SK-MEL-5 (cell line): Measurements from ENCODE around the gene NUDT14. TPM values are rescaled to one million over a fixed set of nuclear protein-coding genes. Genes with fewer than 3 reads are reported as not detected.

ENCODE experiments used
- DNase-seq: peaks from one replicate; pipeline ENCODE4 v3.0.0-alpha.2; 2016; ENCODE audit warnings: low read depth, low spot score
- in situ Hi-C: cut with HindIII; loops from 2 replicates; pipeline ENCODE4 v1.10.0; 2016; ENCODE audit warnings: low sequenced_read_pairs, high pct_unique_total_duplicates, low pct_unique_long_range_greater_than_20kb
- polyA plus RNA-seq, 2 experiments: library from polyadenylated mRNA; depleted of rRNA; stranded (reverse); fragments of >200 nt; gene quantifications; 2 replicates each; pipeline ENCODE4 v1.2.3, GENCODE V29; 2015
- total RNA-seq: library from RNA; depleted of rRNA; stranded (reverse); fragments of >200 nt; shearing (Covaris generic); gene quantifications from 2 replicates; pipeline ENCODE4 v1.2.3, GENCODE V29; 2014; rRNA removed

Gene NUDT14
- 35.2 and 37.4 TPM in 2 replicates for total RNA-seq
- polyA plus RNA-seq (2015; cell fraction: cytosol; rRNA removed): 43.4 and 47.3 TPM in 2 replicates
- polyA plus RNA-seq (2015; cell fraction: nucleus; rRNA removed): 31.2 and 43.5 TPM in 2 replicates

- in situ Hi-C loops: no loop called here
- DNase-seq: peak; percentile 69
These were observed at the start of gene NUDT14 for GRCh38 chr14:105180592-105181548. NUDT14 (minus strand) TSS chr14:105181312; CDS start chr14:105181209, 103 bp downstream.

GRCh38 chr14:105229099-105229655 is 48.1 kb upstream of the NUDT14 start:
- no peak for DNase-seq
- in situ Hi-C loops: no loop called here

- in situ Hi-C loops: no loop called here
- no peak for DNase-seq
These were observed 47.5 kb upstream of the NUDT14 start for GRCh38 chr14:105228562-105228961.

GRCh38 chr14:105227346-105227745 is 46.2 kb upstream of the NUDT14 start:
- in situ Hi-C loops: no loop called here
- no peak for DNase-seq

- in situ Hi-C loops: no loop called here
- no peak for DNase-seq
These were observed 45.1 kb upstream of the NUDT14 start for GRCh38 chr14:105226198-105226597.

GRCh38 chr14:105224845-105225570 is 43.9 kb upstream of the NUDT14 start:
- DNase-seq: no peak
- in situ Hi-C loops: no loop called here

- in situ Hi-C loops: no loop called here
- no peak for DNase-seq
These were observed 42.8 kb upstream of the NUDT14 start for GRCh38 chr14:105223770-105224544.

- DNase-seq: no peak
- in situ Hi-C loops: no loop called here
These were observed 42.1 kb upstream of the NUDT14 start for GRCh38 chr14:105223260-105223659.

GRCh38 chr14:105221598-105222178 is 40.6 kb upstream of the NUDT14 start:
- no peak for DNase-seq
- in situ Hi-C loops: no loop called here

- in situ Hi-C loops: no loop called here
These were observed 39.8 kb upstream of the NUDT14 start for GRCh38 chr14:105220699-105221597.

GRCh38 chr14:105219753-105220152 is 38.6 kb upstream of the NUDT14 start:
- DNase-seq: no peak
- in situ Hi-C loops: no loop called here

More at GRCh38 chr14:105220699-105221597, 39.8 kb upstream of the NUDT14 start:
- no peak for DNase-seq

GRCh38 chr14:105219043-105219612 is 38.0 kb upstream of the NUDT14 start:
- DNase-seq: no peak
- in situ Hi-C loops: no loop called here

GRCh38 chr14:105218611-105219010 is 37.5 kb upstream of the NUDT14 start:
- in situ Hi-C loops: no loop called here
- DNase-seq: no peak

- in situ Hi-C loops: no loop called here
These were observed 36.7 kb upstream of the NUDT14 start for GRCh38 chr14:105217774-105218173.

GRCh38 chr14:105216490-105217247 is 35.6 kb upstream of the NUDT14 start:
- no peak for DNase-seq
- in situ Hi-C loops: no loop called here

More at GRCh38 chr14:105217774-105218173, 36.7 kb upstream of the NUDT14 start:
- DNase-seq: no peak
